Heart right ventricle (tissue), 16 donors: ENCODE data around the gene ADAM10. TPM values are rescaled to one million over a fixed set of nuclear protein-coding genes. Genes with fewer than 3 reads are reported as not detected.

Source experiments
- ATAC-seq, 8 donors: fragments of 200-7000 bp; cut with Tn5 transposase; one replicate each; pipeline ENCODE4 v1.9.1; 2020; ENCODE audit warnings: mild to moderate bottlenecking in 8 of 8, moderate library complexity in 8 of 8, moderate number of reproducible peaks in 1 of 8
- DNase-seq, 2 donors: peaks; one replicate each; pipeline ENCODE4 v3.0.0-alpha.2; 2020
- H3K27ac ChIP-seq, 10 donors: fragments of 200-600 bp; sonication (generic) in 2 of 10; one replicate each; pipeline versions ENCODE4 v1.5.0 to v1.8.0; 2020 to 2022; ENCODE audit warnings: mild to moderate bottlenecking in 3 of 10
- H3K27me3 ChIP-seq, 7 donors: fragments of 200-600 bp; one replicate each; pipeline ENCODE4 v1.8.0; 2021 to 2022; ENCODE audit warnings: mild to moderate bottlenecking in 2 of 7
- H3K36me3 ChIP-seq, 9 donors: fragments of 200-600 bp; sonication (generic) in 1 of 9; one replicate each; pipeline versions ENCODE4 v1.5.0 to v1.8.0; 2020 to 2022; ENCODE audit warnings: mild to moderate bottlenecking in 2 of 9
- H3K4me1 ChIP-seq, 9 donors: fragments of 200-600 bp; sonication (generic) in 1 of 9; one replicate each; pipeline versions ENCODE4 v1.5.0 to v1.8.0; 2020 to 2022; ENCODE audit warnings: mild to moderate bottlenecking in 4 of 9
- H3K4me3 ChIP-seq, 10 donors: fragments of 200-600 bp; sonication (generic) in 2 of 10; one replicate each; pipeline versions ENCODE4 v1.5.0 to v1.8.0; 2020 to 2022; ENCODE audit warnings: mild to moderate bottlenecking in 7 of 10, moderate library complexity in 2 of 10
- H3K9me3 ChIP-seq, 11 donors: fragments of 200-600 bp in 10 of 11; sonication (generic) in 2 of 11; one replicate each; pipeline versions ENCODE4 v1.5.0 to v1.8.0; 2013 to 2022; ENCODE audit warnings: mild to moderate bottlenecking in 2 of 11, control low read depth in 1 of 11, moderate library complexity in 1 of 11
- WGBS, 2 donors: extraction: QIAGEN DNeasy Blood & Tissue Kit; methylation state at CpG; one replicate each; pipeline ENCODE4 v1.1.7; 2013; ENCODE audit warnings: inconsistent platforms in 1 of 2; 5-methylcytosine and 5-hydroxymethylcytosine counted together
- intact Hi-C, 10 donors: fragments of 100-400 bp; cut with DNase I; formaldehyde crosslinking; loops; one replicate each; pipeline versions ENCODE4 v1.11.1 to v1.14.2; 2022
- polyA plus RNA-seq, 2 donors: library from polyadenylated mRNA; stranded (reverse); fragments of 200-250 nt; gene quantifications; one replicate each; pipeline ENCODE4 v1.2.3, GENCODE V29; 2013
- total RNA-seq, 10 donors: library from RNA; stranded (reverse); fragmentation: NEBNext Ultra II Directional in 3 of 10; extraction: Animal tissue kit (Norgen Biotek cat#: 25700) in 3 of 10; gene quantifications; one replicate each; pipeline versions ENCODE4 v1.2.1 to v1.2.4, GENCODE V29; 2021 to 2023
- TF ChIP-seq, protein P1 (sequence below), 9 donors: fragments of 200-600 bp; sonication (generic) in 2 of 9; IDR thresholded peaks; one replicate each; pipeline versions ENCODE4 v1.5.0 to v1.8.0; 2021 to 2022; ENCODE audit warnings: antibody characterized with exemption in 9 of 9, mild to moderate bottlenecking in 5 of 9, moderate library complexity in 1 of 9
- donor health status: Arrhythmogenic right ventricular cardiomyopathy.
- donor health status: ischemic (EF 13 %, LVEDD 7.1; RV severe dilation, severe dysfunction).
- donor health status: healthy with polysubstance abuse.
- donor health status: DM: no; HTN: yes; CAD: no.
- donor health status: DM: no; HTN: no; CAD: no.
- donor health status: ischemic (EF 25% LVEDD 6.9; RV normal size, moderate dysfunction).
- donor health status: ischemic (EF 25% LVEDD 5.7; RV mildly dilated, moderate dysfunction).
- donor health status: healthy.
- donor health status: DM: yes; HTN: yes; CAD: no.
- donor health status: Ischemic cardiomyopathy.
- donor health status: ischemic (EF 35%, LVEDD 5.7; RV mildly dilated, moderate dysfunction).
- donor health status: nonischemic (EF 11% LVEDD 7.7; RV severe dilation, severe dysfunction).
- donor health status: DM: yes; HTN: yes; CAD: no.
- donor health status: PGD.
- donor health status: ischemic (EF 29% LVEDD 5.4; RV normal size, mild dysfunction).
- donor health status: nonischemic (EF 23%, LVEDD 6.1; RV moderate dilation, normal function).

Gene ADAM10
- total and polyA plus RNA-seq, 12 donors: 10.2 to 110 (median 80.1) TPM

DNA sequence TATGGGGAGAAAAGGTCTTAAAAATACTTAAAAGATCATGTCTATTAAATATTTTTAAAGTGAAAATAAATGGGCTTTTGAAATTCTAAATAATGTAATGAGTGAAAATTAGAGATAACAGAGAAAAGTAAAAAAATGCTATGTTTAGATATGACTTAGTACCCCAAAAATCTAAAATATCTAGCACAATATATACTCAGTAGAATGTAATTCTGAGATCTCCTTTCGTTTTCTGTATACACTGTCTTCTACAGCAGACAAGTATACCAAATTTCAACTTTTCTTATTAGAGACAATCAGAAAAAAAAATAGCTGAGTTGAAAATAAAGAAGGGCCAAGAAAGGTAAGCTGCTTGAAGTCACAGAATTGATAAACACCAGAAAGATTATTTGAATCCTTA lies 140.8 kb downstream of the ADAM10 start:
- Histone ChIP-seq H3K4me1 (peaks cover 0 to 11% (median 0%) of the 10 kb centered on the region in 9 donors), H3K36me3 (peaks cover 0 to 88% (median 9%) of the 10 kb centered on the region in 9 donors), H3K4me3 (no peak overlapping the region), H3K27me3 (no peaks in the 10 kb centered on the region), H3K27ac (no peak overlapping the region), H3K9me3 (peaks cover 0 to 8% (median 1%) of the 10 kb centered on the region in 11 donors)
- intact Hi-C loops: no loop called here
- 77 to 83% methylated on average over 1 of the region's 1 CpG for WGBS, 2 donors
- ATAC-seq (no peak), DNase-seq (no peak)
- TF ChIP-seq, protein P1, sequence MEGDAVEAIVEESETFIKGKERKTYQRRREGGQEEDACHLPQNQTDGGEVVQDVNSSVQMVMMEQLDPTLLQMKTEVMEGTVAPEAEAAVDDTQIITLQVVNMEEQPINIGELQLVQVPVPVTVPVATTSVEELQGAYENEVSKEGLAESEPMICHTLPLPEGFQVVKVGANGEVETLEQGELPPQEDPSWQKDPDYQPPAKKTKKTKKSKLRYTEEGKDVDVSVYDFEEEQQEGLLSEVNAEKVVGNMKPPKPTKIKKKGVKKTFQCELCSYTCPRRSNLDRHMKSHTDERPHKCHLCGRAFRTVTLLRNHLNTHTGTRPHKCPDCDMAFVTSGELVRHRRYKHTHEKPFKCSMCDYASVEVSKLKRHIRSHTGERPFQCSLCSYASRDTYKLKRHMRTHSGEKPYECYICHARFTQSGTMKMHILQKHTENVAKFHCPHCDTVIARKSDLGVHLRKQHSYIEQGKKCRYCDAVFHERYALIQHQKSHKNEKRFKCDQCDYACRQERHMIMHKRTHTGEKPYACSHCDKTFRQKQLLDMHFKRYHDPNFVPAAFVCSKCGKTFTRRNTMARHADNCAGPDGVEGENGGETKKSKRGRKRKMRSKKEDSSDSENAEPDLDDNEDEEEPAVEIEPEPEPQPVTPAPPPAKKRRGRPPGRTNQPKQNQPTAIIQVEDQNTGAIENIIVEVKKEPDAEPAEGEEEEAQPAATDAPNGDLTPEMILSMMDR (IDR thresholded peaks at IDR 0.05): no peak

DNA sequence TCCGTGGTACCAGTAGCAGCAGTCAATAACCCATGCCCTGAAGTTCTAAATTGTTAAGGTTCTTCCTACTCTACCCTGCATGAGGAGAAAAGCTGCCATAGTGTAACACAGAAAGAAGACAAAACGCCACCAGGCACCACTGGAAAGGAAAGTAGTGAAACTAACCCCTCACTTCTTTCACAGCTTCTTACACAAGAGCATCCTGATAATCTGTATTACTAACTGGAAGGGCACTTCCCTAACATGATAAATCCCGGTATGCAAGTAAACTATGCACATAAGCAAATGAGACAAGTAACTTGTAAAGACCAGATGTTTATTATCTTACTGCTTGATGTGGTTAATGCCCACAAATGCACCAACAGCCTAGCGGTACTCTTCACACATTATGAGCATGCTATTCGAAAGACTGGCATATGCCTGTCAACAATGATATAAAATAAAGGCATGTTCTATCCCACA lies 141.3 kb downstream of the ADAM10 start:
- Histone ChIP-seq H3K27ac (no peak overlapping the region), H3K4me1 (peaks cover 0 to 11% (median 0%) of the 10 kb centered on the region in 9 donors), H3K9me3 (peaks cover 0 to 3% (median 0%) of the 10 kb centered on the region in 11 donors), H3K27me3 (no peaks in the 10 kb centered on the region), H3K36me3 (peaks cover 0 to 88% (median 5%) of the 10 kb centered on the region in 9 donors), H3K4me3 (no peak overlapping the region)
- TF ChIP-seq, protein P1 (IDR thresholded peaks at IDR 0.05): no peak
- DNase-seq (no peak), ATAC-seq (no peak)
- 76 to 80% methylated on average over 5 of the region's 5 CpGs for WGBS, 2 donors
- intact Hi-C loops: no loop called here

DNA sequence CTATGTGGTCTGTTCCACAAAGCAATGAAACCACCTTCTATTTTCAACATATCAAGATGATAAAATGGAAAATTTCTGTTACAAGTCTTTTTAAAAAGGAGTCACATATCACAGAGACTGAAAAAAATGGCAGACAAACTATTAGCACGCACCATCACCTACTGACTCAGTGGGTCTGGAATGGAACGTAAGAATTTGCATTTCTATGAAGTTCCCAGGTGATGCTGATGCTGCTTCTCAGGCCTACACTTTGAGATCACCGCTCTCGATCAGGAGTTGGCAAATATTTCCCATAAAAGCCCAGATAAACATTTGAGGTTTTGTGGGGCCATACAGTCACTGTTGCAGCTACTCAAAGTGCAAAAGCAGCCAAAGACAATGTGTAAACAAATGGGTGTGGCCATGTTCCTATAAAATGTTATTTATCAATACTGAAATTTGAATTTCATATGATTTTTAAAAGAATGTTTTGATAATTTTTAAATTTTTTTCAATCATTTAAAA lies 142.9 kb downstream of the ADAM10 start:
- H3K36me3 ChIP-seq: peaks cover 0 to 94% (median 5%) of the 10 kb centered on the region in 9 donors
- peaks cover 0 to 11% (median 0%) of the 10 kb centered on the region in 9 donors for H3K4me1 ChIP-seq
- H3K9me3 ChIP-seq: no peaks in the 10 kb centered on the region
- no peak overlapping the region for H3K27ac ChIP-seq
- intact Hi-C loops: no loop called here
- ATAC-seq (no peak), DNase-seq (no peak)
- no peak overlapping the region for H3K4me3 ChIP-seq
- WGBS, 2 donors: 98 to 99% methylated on average over 4 of the region's 4 CpGs
- TF ChIP-seq, protein P1 (IDR thresholded peaks at IDR 0.05): no peak
- H3K27me3 ChIP-seq: no peaks in the 10 kb centered on the region

DNA sequence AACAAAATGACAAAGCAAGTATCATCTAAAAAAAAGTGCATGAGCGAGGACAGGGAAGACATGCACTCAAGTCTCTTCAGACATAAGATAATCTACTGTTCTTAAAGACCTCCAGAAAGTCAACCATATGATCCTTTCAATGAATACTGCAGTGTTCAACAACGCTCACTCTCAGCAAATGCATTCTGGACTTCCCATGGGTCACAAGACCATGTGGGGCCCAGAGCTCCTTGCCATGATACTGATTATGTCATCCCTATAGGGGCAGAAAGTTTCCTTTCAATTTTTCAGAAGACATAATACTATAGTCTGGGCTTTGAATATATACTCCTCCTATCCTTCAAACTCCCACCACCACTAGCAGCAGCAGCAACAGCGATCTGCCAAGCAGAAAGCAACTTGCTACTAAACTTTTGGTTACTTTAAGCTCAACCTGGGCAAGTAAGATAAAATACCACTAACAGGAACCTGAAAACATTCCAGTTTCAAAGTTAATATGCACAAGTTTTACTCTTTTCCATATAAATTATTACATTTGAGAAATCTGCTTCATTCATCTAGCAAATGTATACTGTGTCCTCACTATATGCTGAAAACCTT lies 143.5 kb downstream of the ADAM10 start:
- no peak overlapping the region for H3K4me3 ChIP-seq
- no peak for ATAC-seq
- H3K36me3 ChIP-seq: peaks cover 0 to 94% (median 5%) of the 10 kb centered on the region in 9 donors
- H3K9me3 ChIP-seq: no peaks in the 10 kb centered on the region
- DNase-seq: no peak
- 94 to 98% methylated on average over 3 of the region's 3 CpGs for WGBS, 2 donors
- intact Hi-C loops: no loop called here
- H3K27ac ChIP-seq: no peak overlapping the region
- no peaks in the 10 kb centered on the region for H3K27me3 ChIP-seq
- TF ChIP-seq, protein P1 (IDR thresholded peaks at IDR 0.05): no peak
- peaks cover 0 to 11% (median 0%) of the 10 kb centered on the region in 9 donors for H3K4me1 ChIP-seq
